Stomach (tissue), 9 donors: Measurements from ENCODE around the gene ATL1. TPM values are rescaled to one million over a fixed set of nuclear protein-coding genes. Genes with fewer than 3 reads are reported as not detected.

ENCODE experiments used
- DNase-seq, 2 donors: peaks; one replicate each; pipeline versions ENCODE4 v3.0.0 to v3.0.0-alpha.2; 2013 to 2019
- H3K27ac ChIP-seq, 5 donors: fragments of 200-600 bp in 4 of 5; sonication (generic) in 4 of 5; one replicate each; pipeline ENCODE4 v1.5.1; 2013 to 2019; ENCODE audit warnings: mild to moderate bottlenecking in 1 of 5, moderate library complexity in 1 of 5
- H3K27me3 ChIP-seq, 3 donors: fragments of 200-600 bp; sonication (generic); one replicate each; pipeline ENCODE4 v1.5.1; 2017 to 2019; ENCODE audit warnings: mixed run types in 1 of 3
- H3K36me3 ChIP-seq, 4 donors: fragments of 200-600 bp; sonication (generic); 1 replicate in 3 of 4; 2 replicates in 1 of 4; pipeline ENCODE4 v1.5.1; 2016 to 2019
- H3K4me1 ChIP-seq, 4 donors: fragments of 200-600 bp; sonication (generic); one replicate each; pipeline ENCODE4 v1.5.1; 2016 to 2019
- H3K4me3 ChIP-seq, 4 donors: fragments of 200-600 bp; sonication (generic) in 3 of 4; one replicate each; pipeline ENCODE4 v1.5.1; 2016 to 2019; ENCODE audit warnings: mild to moderate bottlenecking in 1 of 4
- H3K9me3 ChIP-seq, 4 donors: fragments of 200-600 bp; sonication (generic); one replicate each; pipeline ENCODE4 v1.5.1; 2016 to 2019
- EP300 ChIP-seq: sonication (generic); formaldehyde crosslinking; IDR thresholded peaks from one replicate; pipeline ENCODE4 v1.6.1; 2017; ENCODE audit warnings: antibody characterized with exemption
- POLR2A ChIP-seq, 4 donors: fragments of 450-650 bp; IDR thresholded peaks; one replicate each; pipeline ENCODE4 v1.6.1; 2016; ENCODE audit warnings: antibody characterized with exemption in 4 of 4, control low read depth in 2 of 4, mild to moderate bottlenecking in 1 of 4, moderate library complexity in 1 of 4
- POLR2AphosphoS5 ChIP-seq, 3 donors: sonication (generic); formaldehyde crosslinking; IDR thresholded peaks; one replicate each; pipeline ENCODE4 v1.6.1; 2016; ENCODE audit warnings: antibody characterized with exemption in 3 of 3
- WGBS, 5 donors: extraction: QIAGEN DNeasy Blood & Tissue Kit in 3 of 5; methylation state at CpG; one replicate each; pipeline versions ENCODE4 v1.1.5 to v1.1.7; 2013 to 2018; 5-methylcytosine and 5-hydroxymethylcytosine counted together
- intact Hi-C: fragments of 100-400 bp; cut with DNase I; formaldehyde crosslinking; loops from one replicate; pipeline ENCODE4 v1.15.1; 2023; ENCODE audit warnings: low total_unique reads
- polyA plus RNA-seq, 3 donors: library from polyadenylated mRNA; stranded (reverse); fragments of 200-250 nt; gene quantifications; one replicate each; pipeline ENCODE4 v1.2.3, GENCODE V29; 2013
- total RNA-seq, 5 donors: library from RNA; depleted of rRNA; stranded (reverse); fragments of >200 nt; gene quantifications; one replicate each; pipeline versions ENCODE4 v1.1.0 to v1.2.3, GENCODE V29; 2014 to 2016
- TF ChIP-seq, protein P1 (sequence below), 7 experiments: fragments of 450-650 bp in 4 of 7; fragments of 200-600 bp in 3 of 7; sonication (generic) in 3 of 7; IDR thresholded peaks; one replicate each; pipeline ENCODE4 v1.5.1; 2016 to 2019; ENCODE audit warnings: antibody characterized with exemption in 7 of 7, control low read depth in 2 of 7, mild to moderate bottlenecking in 1 of 7
- donor health status: healthy with polysubstance abuse.
- donor health status: Bipolar disorder and iron deficiency.
- donor health status: healthy.

Gene ATL1
- total and polyA plus RNA-seq, 8 donors, result 0.58 to 10.1 (median 2.2) TPM

DNA sequence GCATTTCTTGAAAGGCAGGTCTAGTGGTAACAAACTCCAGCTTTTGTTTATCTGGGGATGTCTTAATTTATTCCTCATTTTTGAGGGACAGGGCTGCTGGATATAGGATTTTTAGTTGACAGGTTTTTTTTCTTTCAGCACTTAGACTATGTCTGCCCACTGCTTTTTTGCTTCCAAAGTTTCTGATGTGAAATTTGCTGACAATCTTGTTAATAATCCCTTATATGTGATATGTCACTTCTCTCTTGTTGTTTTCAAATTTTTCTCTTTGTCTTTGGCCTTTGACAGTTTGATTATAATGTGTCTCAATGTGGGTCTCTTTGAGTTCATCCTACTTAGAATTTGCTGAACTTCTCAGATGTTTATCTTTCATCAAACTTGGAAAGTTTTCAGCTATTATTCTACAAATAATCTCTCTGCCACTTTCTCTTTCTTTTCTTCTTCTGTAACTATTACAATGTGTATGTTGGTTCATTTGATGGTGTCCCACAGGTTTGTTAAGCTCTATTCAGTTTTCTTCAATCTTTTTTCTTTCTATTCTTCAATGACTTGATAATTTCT lies 9.8 kb downstream of the ATL1 start:
- no peak overlapping the region for H3K27ac ChIP-seq
- H3K4me1 ChIP-seq, result peaks cover 0 to 10% (median 0%) of the 10 kb centered on the region in 4 donors
- no peaks in the 10 kb centered on the region for H3K36me3 ChIP-seq
- no peaks in the 10 kb centered on the region for H3K27me3 ChIP-seq
- TF ChIP-seq, protein P1, sequence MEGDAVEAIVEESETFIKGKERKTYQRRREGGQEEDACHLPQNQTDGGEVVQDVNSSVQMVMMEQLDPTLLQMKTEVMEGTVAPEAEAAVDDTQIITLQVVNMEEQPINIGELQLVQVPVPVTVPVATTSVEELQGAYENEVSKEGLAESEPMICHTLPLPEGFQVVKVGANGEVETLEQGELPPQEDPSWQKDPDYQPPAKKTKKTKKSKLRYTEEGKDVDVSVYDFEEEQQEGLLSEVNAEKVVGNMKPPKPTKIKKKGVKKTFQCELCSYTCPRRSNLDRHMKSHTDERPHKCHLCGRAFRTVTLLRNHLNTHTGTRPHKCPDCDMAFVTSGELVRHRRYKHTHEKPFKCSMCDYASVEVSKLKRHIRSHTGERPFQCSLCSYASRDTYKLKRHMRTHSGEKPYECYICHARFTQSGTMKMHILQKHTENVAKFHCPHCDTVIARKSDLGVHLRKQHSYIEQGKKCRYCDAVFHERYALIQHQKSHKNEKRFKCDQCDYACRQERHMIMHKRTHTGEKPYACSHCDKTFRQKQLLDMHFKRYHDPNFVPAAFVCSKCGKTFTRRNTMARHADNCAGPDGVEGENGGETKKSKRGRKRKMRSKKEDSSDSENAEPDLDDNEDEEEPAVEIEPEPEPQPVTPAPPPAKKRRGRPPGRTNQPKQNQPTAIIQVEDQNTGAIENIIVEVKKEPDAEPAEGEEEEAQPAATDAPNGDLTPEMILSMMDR (IDR thresholded peaks at IDR 0.05), result no peak
- TF ChIP-seq POLR2A (IDR thresholded peaks at IDR 0.05) (no peak), POLR2AphosphoS5 (IDR thresholded peaks at IDR 0.05) (no peak), EP300 (no peak)
- DNase-seq, result no peak
- H3K4me3 ChIP-seq, result no peak overlapping the region
- intact Hi-C loops, result no loop called here
- H3K9me3 ChIP-seq, result peaks cover 3 to 35% (median 20%) of the 10 kb centered on the region in 4 donors

DNA sequence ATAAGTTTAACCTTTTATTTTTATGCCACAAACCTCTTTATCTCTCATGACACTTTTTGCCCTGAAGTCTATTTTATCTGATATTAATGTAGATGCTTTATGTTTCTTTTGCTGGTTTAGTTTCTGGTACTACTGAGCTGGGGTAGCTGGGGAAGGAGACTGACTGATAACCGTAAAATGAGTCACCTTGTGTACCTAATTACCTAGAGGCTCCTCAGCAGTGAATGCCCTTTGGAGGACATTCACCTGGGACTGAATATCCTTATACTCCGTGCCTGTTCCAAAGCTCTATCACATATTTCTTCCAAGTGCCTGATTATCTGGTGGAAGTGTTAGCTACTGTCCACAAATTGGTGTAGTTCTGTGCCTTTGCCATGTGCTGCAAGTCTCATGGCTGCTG lies 13.9 kb downstream of the ATL1 start:
- Histone ChIP-seq H3K36me3 (no peaks in the 10 kb centered on the region), H3K27ac (no peak overlapping the region), H3K4me1 (peaks cover 0 to 5% (median 0%) of the 10 kb centered on the region in 4 donors), H3K27me3 (no peaks in the 10 kb centered on the region), H3K4me3 (no peak overlapping the region), H3K9me3 (peaks cover 3 to 33% (median 19%) of the 10 kb centered on the region in 4 donors)
- TF ChIP-seq, protein P1 (IDR thresholded peaks at IDR 0.05), result no peak
- no peak for TF ChIP-seq POLR2AphosphoS5 (IDR thresholded peaks at IDR 0.05)
- TF ChIP-seq EP300, result no peak
- no peak for TF ChIP-seq POLR2A (IDR thresholded peaks at IDR 0.05)
- peak in 1 of 2 donors; percentile 10 for DNase-seq
- whole genome bisulfite sequencing, 5 donors, result 48 to 68% (median 56%) methylated on average over 2 of the region's 2 CpGs
- intact Hi-C loops, result no loop called here

DNA sequence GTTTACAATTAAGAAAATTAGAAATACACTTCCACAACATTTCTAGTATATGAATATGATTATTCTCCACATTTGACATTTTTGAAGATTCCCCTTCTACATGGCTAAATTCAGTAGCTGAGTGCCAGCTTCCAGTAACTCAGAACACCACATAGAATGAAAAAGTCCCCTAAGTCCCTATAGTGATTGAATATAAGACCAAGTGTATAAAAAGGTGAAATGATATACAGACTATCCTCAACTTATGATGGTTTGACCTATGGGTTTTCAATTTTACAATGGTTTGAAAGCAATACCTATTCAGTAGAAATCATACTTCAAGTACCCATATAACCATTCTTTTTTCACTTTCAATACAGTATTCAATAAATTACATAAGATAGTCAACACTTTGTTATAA lies 15.8 kb downstream of the ATL1 start:
- no peaks in the 10 kb centered on the region for H3K27me3 ChIP-seq
- no peak overlapping the region for H3K4me3 ChIP-seq
- no peaks in the 10 kb centered on the region for H3K36me3 ChIP-seq
- TF ChIP-seq POLR2A (IDR thresholded peaks at IDR 0.05), result no peak
- TF ChIP-seq, protein P1 (IDR thresholded peaks at IDR 0.05), result no peak
- no peak for TF ChIP-seq EP300
- no peak for TF ChIP-seq POLR2AphosphoS5 (IDR thresholded peaks at IDR 0.05)
- peaks cover 0 to 5% (median 0%) of the 10 kb centered on the region in 4 donors for H3K4me1 ChIP-seq
- DNase-seq, result no peak
- intact Hi-C loops, result no loop called here
- H3K27ac ChIP-seq, result no peak overlapping the region
- H3K9me3 ChIP-seq, result peaks cover 0 to 14% (median 5%) of the 10 kb centered on the region in 4 donors

DNA sequence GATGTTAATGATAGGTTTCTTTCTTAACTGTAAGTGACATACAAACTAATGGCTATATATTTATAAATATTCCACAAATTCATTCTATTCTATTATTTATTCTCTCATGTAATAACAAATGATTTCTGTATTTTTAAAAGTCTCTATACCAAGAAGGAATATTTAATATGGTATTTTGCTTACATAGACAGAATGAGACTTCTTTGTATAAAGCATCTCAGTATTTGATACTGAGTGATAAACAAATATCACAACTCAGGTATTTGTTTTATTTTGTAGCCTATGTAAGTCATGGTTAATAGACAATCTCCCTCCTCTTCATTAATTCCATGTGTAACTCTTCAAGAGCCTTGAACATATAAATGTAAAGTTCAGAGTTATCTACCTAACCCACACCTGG lies 18.0 kb downstream of the ATL1 start:
- Histone ChIP-seq H3K36me3 (no peaks in the 10 kb centered on the region), H3K9me3 (no peaks in the 10 kb centered on the region), H3K27me3 (no peaks in the 10 kb centered on the region), H3K4me3 (no peak overlapping the region), H3K4me1 (peaks cover 0 to 5% (median 0%) of the 10 kb centered on the region in 4 donors), H3K27ac (no peak overlapping the region)
- intact Hi-C loops, result no loop called here
- TF ChIP-seq POLR2AphosphoS5 (IDR thresholded peaks at IDR 0.05) (no peak), EP300 (no peak), POLR2A (IDR thresholded peaks at IDR 0.05) (no peak)
- TF ChIP-seq, protein P1 (IDR thresholded peaks at IDR 0.05), result no peak
- no peak for DNase-seq
